HG02970 (cell line): ENCODE data around the gene KIAA0513.

Experiments
- ATAC-seq: cut with Tn5 transposase; IDR thresholded peaks from one replicate; pipeline ENCODE4 v1.9.1; 2021; ENCODE audit warnings: mild to moderate bottlenecking, moderate library complexity, moderate number of reproducible peaks; ENCODE audit not compliant: unreplicated experiment, low FRiP score

Gene KIAA0513

DNA sequence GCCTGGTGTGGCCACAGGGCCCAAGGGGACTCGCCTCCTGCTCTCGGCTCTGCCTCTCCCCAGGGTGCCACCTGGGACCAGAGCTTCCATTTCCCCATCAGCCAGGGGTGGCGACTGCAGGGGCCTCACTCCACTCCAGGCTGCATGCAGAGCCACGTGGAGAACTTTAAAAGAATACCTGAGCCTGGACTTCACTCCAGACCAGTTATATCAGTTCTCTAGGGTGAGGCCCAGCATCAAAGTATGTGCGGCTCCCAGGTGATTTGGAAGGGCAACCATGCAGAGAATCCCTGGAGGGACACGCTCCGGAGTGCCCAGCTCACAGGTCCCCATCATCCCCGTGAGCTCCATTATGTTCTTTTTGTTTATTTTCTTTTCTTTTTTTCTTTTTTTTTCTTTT, 39.8 kb downstream of the KIAA0513 start:
- no peak for ATAC-seq

DNA sequence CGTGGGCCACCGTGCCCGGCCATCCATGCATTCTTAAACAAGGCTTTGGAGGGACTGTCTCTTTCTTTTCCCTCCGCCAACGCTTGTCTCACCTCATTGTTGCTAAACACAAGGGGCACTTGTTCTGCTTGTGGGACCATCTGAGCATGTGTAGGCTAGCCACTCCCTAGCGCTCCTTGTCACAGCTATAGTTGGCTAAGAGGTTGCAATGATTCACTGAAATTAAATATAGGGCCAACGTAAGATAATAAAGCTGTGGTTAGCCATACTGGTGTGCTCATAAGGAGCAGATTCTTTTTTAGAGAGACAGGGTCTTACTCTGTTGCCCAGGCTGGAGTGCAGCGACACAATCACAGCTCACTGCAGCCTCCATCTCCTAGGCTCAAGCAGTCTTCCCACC, 41.2 kb downstream of the KIAA0513 start:
- ATAC-seq = no peak

DNA sequence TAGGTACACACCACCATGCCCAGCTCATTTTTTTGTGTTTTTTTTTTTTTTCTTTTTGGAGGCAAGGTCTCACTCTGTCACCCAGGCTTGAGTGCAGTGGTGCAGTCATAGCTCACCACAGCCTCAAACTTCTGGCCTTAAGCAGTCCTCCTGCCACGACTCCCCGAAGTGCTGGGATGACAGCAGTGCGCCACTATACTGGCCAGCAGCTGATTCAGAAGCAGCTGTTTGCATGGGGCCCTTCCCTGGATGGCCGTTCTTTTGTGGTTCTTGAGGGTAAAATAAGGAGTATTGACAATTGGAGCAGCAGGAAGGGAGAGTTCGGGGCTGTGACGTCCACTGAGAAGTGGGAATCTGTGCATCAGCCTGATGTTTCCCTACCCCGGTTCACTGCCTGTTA, 41.6 kb downstream of the KIAA0513 start:
- no peak for ATAC-seq

DNA sequence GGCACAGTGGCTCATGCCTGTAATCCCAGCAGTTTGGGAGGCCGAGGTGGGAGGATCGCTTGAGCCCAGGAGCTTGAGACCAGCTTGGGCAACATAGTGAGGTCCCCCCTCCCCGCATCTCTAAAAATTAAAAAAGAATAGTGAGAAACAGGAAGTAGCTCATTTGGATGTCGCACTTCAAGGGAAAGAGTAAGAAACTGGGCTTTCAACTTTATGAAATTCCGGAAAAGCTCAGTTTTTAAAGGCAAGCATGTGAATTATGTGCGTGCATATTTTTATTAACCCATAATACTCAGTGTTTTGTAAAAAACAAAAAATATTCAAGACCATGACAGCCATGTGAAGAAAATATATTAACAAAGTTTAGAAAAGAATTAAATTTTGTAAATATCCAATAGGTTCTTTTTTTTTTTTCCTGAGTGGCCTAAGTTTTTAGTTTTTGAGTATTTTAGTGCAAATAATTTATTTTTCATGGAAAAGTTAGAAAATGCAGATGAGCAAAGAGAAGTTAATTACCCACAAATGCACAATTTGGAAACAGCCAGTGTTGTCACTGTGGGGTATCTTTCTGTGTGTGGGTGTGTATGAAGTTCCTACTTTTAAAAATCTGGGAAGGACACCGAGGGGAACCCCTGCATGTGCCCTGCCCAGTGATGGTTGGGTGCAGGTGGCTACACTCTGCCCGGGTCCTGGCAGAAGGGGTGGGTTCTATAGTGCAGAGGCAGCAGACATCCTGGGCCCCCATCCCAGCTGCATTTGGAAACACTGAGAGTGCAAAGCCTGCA, 44.7 kb downstream of the KIAA0513 start:
- no peak for ATAC-seq

DNA sequence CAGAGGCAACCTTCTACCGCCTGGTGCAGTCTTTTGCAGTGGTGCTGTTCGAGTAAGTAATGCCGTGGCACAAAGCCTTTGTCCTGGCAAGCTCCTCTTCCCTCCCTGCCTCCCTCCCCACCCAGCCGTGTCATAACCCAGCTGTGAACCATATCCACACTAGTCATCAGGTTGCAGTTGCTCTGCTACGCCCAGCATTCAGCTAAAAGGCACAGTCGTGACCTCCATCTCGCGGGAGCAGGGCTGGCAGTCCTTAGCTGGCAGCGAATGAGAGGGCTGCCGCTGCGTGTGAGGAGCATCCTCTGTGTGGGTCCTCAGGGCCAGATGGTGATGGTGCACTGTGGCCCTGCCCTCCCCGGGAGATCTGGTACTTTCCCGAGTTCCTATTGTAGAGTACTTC, 45.4 kb downstream of the KIAA0513 start:
- ATAC-seq = no peak

DNA sequence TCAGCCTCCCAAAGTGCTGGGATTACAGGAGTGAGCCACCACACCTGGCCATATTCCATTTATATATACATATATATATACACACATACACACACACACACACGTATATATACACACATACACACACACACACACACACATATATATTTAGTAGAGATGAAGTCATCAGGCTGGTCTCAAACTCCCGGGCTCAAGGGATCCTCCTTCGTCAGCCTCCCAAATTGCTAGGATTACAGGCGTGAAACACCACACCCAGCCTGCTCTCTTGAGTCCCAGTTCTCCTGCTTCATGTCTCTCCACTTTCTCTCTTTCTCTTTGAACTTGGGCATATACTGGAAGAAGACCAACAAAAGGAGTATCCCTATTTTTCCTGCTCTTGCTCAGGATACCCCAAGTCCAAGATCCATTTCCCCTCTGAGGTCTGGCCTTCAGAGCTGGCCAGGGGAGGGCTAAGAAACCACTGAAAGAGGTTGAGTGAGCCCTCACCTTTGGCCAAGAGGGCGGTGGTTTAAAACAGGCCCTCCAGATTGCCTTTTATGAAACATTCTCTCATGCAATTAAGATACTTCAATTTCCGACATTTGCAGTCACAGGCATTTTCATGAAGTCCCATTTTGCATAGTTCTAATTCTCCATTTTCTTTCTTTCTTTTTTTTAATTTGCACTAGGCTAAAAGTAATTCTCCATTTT, 46.8 kb downstream of the KIAA0513 start:
- ATAC-seq = no peak

DNA sequence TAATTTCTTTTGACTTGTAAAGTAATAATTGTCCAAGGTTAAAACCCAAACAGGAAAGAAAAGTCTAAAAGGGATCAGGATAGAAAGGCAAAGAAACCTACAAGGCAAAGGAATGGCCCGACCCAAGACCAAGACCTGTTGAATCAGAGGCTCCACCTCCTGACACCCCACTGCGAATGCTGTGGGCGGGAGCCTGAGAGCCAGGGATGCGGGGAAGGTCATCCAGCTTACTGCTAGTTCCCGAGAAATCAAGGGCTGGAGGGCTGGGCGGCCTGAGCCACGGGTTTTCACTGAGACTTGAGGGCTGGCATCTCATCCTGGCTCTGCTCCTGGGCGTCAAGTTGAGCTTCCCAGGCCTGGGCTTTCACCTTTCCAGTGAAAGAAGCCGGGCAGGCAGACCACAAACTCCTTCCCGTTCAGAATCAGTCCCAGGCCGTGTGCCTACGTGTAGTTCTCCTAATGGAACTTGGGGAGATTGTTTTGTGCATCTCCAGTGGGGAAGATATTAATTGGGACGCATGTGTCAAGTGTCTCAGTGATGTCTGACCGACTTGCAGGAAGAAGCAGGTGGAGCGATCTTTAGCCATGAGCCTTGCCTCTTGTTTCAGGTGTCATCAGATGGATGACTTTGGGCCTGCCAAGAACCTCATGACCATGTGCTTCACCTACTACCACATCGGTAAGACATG, 47.8 kb downstream of the KIAA0513 start:
- ATAC-seq = no peak

DNA sequence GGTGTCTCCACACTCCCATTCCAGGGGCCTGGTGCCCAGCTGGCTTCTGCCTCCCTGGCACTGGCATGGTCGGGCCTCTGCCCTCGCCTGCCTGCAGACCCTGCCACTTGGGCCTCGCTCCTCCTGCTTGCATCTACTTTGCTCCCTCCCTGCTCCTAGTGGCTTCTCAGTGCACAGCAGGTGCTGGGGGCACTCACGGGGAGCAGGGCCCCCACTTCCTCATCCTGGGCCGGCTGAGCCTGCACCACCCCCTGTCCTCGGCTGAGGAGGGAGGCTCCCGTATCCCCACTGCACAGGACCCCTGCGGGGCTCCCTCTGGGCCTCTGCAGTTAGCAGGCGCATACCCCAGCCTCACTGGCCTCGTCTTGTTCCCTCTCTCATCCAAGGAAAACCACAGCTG, 49.4 kb downstream of the KIAA0513 start:
- ATAC-seq = no peak

DNA sequence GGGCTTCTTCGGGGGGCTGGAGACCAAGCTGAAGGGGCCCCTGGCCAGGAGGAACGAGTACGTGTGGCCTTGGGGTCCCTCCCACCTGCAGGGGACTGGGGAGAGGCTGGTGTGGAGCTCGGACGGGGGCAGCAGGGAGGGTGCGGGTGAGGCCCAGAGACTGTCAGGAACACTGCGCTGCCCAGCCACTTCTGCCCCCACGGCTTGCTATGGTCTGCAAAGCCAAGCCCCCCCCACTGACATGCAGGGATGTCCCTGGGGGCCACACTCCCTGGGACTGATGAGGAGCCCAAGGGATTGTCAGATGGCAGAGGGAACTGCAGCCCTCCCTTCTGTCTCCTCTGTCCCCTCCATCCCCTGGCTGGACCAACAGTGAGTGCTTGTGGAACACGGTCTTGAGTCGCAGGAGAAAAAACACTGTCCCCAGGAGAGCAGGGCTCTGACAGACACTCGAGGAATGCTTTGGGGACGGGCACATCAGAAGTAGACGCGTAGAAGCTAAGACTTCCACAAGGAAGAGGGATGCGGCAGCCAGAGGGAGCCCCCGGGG, 50.1 kb downstream of the KIAA0513 start:
- no peak for ATAC-seq

DNA sequence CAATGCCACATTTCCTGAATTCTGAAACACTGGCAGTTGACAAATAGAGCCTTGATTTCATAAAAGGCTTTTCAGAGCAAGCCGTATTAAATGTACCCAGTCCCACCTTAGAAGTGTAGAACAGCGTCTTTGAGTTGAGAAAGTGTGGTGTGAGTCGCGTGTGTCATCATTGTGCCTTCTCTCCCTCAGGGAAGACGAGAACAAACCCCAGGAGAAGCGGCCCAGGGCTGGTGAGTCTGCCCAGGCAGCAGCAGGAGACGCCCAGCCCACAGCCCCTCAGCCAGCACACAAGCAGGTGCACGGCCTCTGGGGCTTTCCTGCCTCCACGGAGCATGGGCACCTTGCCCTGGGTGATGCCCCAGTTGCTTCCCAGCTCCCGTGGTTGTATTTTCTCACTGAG, 50.6 kb downstream of the KIAA0513 start:
- ATAC-seq = no peak

DNA sequence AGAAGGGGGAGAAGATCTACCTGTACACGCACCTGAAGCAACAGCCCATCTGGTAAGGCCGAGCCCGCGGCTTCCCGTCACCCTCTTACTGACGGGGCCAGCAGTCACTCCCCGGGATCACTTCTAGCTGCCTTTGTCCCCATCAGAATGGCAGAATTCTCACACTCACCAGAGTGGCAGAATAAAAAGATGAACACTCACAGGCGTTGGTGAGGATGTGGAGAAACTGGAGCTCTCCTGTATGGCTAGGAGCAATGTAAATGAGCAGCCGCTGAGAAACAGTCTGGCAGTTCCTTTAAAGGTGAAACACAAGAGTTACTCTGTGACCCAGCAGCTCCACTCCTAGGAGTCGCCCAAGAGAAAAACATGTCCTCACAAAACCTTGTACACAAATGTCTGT, 51.4 kb downstream of the KIAA0513 start:
- ATAC-seq = no peak

DNA sequence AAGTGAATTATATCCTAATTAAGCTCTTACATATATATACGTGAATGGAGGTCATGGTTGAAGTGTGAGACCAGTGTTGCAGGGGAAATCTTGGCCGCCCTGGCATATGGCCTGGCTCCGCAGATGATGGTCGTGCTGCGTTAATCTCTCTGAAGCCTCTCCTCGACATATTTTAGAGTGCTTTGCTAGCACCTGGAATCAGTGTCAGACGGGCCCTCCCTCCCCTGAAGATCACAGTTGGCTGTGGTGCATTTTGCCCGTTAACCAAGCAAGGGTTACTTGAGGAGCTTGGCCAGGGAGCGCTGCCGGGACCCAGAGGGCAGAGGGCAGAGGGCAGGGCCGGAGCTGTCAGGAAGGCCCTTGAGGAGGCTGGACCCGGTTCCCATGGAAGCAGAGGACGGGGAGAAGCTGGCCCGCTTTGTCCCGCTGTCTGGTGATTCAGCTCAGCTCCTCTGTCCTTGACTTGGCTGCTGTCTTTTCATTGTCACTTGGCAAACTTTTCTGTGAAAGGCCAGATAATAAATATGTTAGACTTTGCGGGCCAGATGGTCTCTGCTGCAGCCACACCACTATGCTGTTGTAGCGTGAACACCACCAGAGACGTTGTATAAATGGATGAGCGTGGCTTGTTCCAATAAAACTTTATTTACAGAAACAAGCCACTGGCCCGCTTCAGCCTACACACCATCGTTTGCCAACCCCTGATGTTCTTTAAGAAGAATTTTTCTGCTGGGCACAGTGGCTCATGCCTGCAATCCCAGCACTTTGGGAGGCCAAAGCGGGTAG, 52.4 kb downstream of the KIAA0513 start:
- no peak for ATAC-seq

DNA sequence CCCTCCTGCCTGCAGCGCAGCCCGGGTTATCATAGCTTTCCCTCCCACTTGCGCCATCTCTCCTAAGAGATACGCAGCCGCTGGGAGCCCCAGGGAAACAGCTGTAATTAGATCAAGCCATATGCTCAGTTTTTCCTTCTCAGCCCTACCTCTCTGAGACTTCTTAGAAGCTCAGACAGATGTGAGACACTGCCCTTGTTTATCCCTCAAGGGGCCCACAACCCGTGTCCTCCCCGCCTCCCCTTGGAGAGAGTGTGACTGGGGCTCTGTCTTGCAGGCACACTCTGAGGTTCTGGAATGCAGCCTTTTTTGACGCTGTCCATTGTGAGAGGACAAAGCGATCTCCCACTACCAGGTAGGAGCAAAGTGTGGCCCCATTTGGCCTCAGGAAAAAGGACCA, 53.4 kb downstream of the KIAA0513 start:
- no peak for ATAC-seq

DNA sequence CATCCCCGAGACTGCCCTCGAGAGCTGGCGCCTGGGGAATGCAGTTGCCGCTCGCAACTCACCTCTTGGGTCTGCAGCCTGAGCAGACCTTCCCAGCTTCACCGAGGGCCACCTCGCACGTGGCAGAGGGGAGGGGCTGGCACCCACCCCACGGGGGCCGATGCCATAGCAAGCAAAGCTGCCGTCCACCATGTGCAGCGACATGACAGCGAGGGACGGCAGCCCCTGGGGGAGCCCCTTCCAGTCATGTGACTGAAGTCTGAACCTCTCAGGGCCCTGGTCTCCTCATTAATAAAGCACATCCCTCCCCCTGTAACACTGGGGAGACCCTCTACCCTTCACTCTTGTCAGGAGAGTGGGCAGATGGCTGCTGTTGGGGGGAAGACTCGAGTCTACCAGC, 54.2 kb downstream of the KIAA0513 start:
- ATAC-seq = no peak

DNA sequence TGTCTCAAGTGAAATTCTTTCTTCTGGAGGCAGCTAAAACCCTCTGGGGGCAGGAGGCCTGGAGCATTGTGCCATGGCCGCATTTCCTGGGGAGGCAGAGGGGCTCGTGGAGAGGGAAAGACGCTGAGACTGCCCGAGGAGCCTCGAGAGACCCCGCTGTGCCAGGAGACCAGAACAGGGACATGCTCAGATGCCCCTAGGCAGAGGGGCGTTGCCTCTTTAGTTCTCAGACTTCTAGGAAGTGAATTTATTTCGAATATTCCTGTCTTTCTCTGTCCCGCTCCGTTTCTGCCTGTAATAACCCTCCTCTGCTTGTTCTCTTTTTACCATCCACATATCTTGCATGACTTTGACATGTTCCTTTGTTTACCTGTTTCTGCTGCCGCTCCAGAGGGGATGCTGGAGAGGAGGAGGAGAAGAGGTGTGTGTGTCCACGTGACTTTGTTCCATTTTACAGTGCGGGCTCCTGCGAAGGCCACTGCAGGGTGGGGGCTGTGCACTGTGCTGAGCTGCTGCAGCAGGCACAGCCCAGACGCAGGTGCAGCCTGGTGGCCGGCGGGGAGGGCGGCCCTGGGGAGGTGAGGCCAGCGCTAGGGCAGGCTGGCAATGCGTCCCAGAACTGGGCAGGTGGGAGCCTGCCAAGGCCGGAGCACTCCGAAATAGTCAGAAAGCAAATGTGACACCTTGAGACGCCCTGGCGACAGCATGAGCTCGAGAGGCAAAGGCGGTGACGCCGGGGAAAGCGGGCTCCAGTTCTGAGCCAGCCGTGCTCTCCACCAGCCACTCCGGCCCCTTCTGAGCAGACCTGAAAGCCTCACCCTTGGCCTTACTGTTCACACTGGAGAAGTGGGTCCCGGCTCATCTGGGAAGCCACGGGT, 54.8 kb downstream of the KIAA0513 start:
- ATAC-seq = no peak

DNA sequence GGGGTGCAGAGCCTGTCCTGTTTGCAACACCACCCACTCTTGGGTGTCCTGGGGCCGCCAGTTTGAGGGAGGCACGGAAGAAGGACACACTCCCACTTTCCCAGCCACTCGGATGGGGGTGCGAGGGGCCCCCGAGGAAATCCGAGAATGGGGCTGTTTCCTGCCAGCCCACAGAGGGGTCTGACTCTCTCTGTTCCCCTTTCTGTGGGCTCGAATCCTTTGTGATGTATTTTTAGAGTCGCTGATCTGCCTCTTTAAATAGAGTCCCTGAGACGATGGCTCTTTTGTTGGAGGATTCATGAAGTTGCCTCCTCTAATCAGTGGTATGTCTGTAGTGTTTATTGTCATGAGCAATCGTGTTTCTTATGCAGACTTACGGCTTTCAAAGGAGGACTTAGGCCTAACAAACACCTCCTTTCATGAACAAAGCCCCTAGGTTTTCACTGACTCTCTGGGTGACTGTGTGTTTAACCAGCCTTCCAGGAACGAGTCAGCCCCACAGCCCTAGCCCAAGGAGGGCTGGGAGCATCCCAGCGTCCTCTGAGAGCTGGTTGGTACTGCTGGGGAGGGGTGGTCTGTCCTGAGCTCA, 55.5 kb downstream of the KIAA0513 start:
- no peak for ATAC-seq

DNA sequence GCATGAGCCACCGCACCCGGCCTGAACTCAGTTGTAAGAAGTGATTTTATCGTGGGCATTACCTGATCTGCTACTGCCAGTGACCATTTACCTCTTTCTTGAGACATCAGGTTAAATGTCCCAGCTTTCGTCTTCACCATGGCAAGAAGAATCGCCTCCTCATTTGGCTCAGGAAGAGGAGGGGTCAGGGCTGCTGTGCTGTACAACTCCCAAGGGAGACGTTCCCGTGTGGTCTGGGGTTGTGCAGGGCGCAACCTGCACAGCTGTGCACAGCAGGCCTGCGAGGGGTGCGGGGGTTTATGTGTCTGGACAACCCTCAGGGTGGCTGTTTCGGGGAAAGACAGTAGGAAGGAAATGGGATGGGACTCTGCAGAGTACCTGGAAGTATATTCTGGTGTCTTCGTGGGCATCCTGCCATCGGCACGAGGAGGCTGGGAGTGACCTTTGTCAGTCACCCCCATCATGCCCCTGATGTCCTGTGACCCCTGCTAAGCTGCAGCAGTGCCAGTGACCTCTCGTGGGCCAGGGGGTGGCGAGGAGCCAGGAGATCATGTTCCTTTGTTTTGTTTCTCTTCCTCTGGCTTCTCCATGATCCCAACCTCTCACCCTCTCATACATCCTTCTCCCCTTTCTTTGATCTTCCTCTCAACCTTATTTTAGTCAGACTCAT, 57.4 kb downstream of the KIAA0513 start:
- ATAC-seq = no peak

DNA sequence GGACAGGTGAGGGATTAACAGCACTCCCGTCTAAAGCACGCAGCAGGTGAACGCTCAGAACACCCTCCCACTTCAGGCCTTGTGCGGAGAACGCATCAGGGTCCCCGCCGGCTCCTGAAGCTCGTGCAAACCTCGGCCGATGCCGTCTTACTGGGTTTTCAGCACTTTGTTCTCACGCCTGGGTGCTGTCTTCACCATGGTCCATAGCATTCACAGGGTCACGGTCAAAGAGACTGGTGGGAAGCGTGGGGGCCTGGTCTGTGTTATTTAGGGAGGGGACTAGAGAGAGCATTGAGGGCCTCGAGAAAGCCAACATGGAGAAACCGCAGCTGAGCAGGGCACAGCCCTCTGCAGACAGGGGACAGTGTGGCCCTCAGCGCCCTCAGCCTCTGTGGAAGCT, 58.1 kb downstream of the KIAA0513 start:
- ATAC-seq = no peak
